WI38 (cell line): ENCODE data around the gene FGF6.
"Not testable (repeated sequence)": the region's sequence is repeated elsewhere in the genome, so short reads cannot be mapped to it uniquely, and the experiment has no call there.

Experiments used
- H3K4me3 ChIP-seq: 2 replicates; pipeline ENCODE4 v1.5.1; 2011; ENCODE audit warnings: low read depth, mild to moderate bottlenecking, control low read depth, low read length
- TF ChIP-seq, protein P1 (sequence below): IDR thresholded peaks from 2 replicates; pipeline ENCODE4 v1.5.1; 2012; ENCODE audit warnings: low read depth, mild to moderate bottlenecking, control low read depth, low read length

Gene FGF6

GRCh38 chr12:4482936-4483335, 37.3 kb upstream of the FGF6 start:
- TF ChIP-seq, protein P1, sequence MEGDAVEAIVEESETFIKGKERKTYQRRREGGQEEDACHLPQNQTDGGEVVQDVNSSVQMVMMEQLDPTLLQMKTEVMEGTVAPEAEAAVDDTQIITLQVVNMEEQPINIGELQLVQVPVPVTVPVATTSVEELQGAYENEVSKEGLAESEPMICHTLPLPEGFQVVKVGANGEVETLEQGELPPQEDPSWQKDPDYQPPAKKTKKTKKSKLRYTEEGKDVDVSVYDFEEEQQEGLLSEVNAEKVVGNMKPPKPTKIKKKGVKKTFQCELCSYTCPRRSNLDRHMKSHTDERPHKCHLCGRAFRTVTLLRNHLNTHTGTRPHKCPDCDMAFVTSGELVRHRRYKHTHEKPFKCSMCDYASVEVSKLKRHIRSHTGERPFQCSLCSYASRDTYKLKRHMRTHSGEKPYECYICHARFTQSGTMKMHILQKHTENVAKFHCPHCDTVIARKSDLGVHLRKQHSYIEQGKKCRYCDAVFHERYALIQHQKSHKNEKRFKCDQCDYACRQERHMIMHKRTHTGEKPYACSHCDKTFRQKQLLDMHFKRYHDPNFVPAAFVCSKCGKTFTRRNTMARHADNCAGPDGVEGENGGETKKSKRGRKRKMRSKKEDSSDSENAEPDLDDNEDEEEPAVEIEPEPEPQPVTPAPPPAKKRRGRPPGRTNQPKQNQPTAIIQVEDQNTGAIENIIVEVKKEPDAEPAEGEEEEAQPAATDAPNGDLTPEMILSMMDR = no peak
- no peak overlapping the region for H3K4me3 ChIP-seq

- TF ChIP-seq, protein P1 = no peak
- no peak overlapping the region for H3K4me3 ChIP-seq
Measured at GRCh38 chr12:4478933-4479332, 33.3 kb upstream of the FGF6 start.

GRCh38 chr12:4477129-4477528, 31.5 kb upstream of the FGF6 start:
- H3K4me3 ChIP-seq = no peak overlapping the region
- TF ChIP-seq, protein P1 = no peak

GRCh38 chr12:4472046-4472445, 26.4 kb upstream of the FGF6 start:
- TF ChIP-seq, protein P1 = no peak

GRCh38 chr12:4471256-4471655, 25.6 kb upstream of the FGF6 start:
- TF ChIP-seq, protein P1 = no peak
- no peak overlapping the region for H3K4me3 ChIP-seq

More at GRCh38 chr12:4472046-4472445, 26.4 kb upstream of the FGF6 start:
- no peak overlapping the region for H3K4me3 ChIP-seq

GRCh38 chr12:4468994-4469393, 23.4 kb upstream of the FGF6 start:
- TF ChIP-seq, protein P1 = no peak
- no peak overlapping the region for H3K4me3 ChIP-seq

- H3K4me3 ChIP-seq = no peak overlapping the region
- TF ChIP-seq, protein P1 = no peak
Measured at GRCh38 chr12:4460761-4461160, 15.1 kb upstream of the FGF6 start.

DNA sequence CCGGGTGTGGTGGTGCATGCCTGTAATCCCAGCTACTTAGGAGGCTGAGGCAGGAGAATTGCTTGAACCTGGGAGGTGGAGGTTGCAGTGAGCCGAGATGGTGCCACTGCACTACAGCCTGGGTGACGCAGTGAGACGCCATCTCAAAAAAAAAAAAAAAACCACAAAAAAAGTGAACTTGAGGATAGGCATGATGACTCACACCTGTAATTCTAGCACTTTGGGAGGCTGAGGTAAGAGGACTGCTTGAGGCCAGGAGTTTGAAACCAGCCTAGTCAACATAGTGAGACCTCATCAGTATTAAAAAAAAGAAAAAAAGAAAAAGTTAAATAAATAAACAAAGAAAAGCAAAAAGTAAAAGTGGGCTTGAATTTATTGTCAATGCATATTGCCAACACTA, 10.2 kb upstream of the FGF6 start:
- H3K4me3 ChIP-seq = not testable (repeated sequence)
